Measurements from ENCODE around the gene CALHM5. TPM values are rescaled to one million over a fixed set of nuclear protein-coding genes. Genes with fewer than 3 reads are reported as not detected.
A peak's percentile ranks its signal among the peaks of the same experiment; 100 is the strongest.

The CALHM5 gene
- total and polyA plus RNA-seq, 9 of the 15 experiments (the other 6 are each of a cell fraction or from before 2014, with no cell fraction given), result under 0.01 to 0.05 (median 0.02) TPM; not detected in 2

DNA sequence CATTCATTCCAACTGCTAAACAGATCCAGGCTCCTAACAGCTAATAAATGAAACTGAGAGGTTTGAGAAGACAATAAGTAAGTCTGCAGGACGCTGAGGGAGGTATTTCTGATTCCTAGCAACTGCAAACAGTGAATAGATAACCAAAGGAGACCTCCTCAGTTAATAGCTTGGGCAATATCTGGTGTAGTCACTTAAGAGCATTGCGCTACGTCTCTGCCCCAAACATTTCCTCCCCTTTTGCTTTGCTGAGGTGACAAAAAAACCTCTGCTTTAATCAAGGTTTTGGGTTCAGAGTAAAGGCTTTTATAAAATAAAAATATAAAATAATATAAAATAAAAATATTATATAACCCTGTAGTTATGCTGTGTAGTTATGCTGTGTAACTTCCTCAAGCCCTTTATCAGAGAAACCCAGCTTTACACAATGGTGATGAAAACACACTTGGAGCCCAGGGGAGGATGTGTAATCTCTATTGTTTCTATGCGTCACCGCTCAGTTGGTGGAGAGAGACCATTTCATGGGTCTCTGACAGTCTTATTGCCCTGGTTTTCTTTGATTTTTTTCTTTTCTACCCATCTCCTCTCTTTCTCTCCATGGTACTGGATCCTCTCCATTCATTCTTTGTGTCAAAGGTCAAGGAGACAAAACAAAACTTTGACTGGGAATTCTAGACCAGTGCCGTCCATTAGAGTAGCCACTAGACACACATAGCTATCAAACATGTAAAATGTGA lies 18.9 kb upstream of the CALHM5 start (continued):
- no peak for TF ChIP-seq HINFP (tag; conservative IDR thresholded peaks at IDR 0.05; ENCODE audit: low read depth)
- TF ChIP-seq NR1H2 (CRISPR knock-in tag; IDR thresholded peaks at IDR 0.05), result no peak
- TF ChIP-seq HNRNPH1 (optimal IDR thresholded peaks at IDR 0.05; ENCODE audit: low read depth, low read length), result no peak
- no peak for TF ChIP-seq ATF2 (CRISPR knock-in tag; IDR thresholded peaks at IDR 0.05)
- no peak for TF ChIP-seq DNMT1 (IDR thresholded peaks at IDR 0.05)
- TF ChIP-seq ZZZ3 (IDR thresholded peaks at IDR 0.05), result no peak
- 0 out of 2 replicates have a peak, but pooled peaks have one; percentile 15 for TF ChIP-seq NCOA1 (IDR thresholded peaks at IDR 0.05; ENCODE audit: low read depth)
- no peak for TF ChIP-seq XRCC5 (IDR thresholded peaks at IDR 0.05; ENCODE audit: low read depth, low read length)
- TF ChIP-seq MECOM (CRISPR knock-in tag; IDR thresholded peaks at IDR 0.05), result 0 out of 2 replicates have a peak, but pooled peaks have one; percentile 28
- no peak for TF ChIP-seq BRF1 (IDR thresholded peaks at IDR 0.05; ENCODE audit: borderline replicate concordance, extremely low read depth, insufficient read length)
- TF ChIP-seq, protein P1, sequence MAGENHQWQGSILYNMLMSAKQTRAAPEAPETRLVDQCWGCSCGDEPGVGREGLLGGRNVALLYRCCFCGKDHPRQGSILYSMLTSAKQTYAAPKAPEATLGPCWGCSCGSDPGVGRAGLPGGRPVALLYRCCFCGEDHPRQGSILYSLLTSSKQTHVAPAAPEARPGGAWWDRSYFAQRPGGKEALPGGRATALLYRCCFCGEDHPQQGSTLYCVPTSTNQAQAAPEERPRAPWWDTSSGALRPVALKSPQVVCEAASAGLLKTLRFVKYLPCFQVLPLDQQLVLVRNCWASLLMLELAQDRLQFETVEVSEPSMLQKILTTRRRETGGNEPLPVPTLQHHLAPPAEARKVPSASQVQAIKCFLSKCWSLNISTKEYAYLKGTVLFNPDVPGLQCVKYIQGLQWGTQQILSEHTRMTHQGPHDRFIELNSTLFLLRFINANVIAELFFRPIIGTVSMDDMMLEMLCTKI (IDR thresholded peaks at IDR 0.05; ENCODE audit: partially characterized antibody), result no peak
- peak; percentile 94 for TF ChIP-seq SMARCE1 (IDR thresholded peaks at IDR 0.05)
- TF ChIP-seq ATF1 (CRISPR knock-in tag; IDR thresholded peaks at IDR 0.05), result no peak
- TF ChIP-seq ATF1 (tag; IDR thresholded peaks at IDR 0.05), result peak; percentile 66
- no peak for TF ChIP-seq MIER1 (IDR thresholded peaks at IDR 0.05; ENCODE audit: low read depth)
- TF ChIP-seq, protein P2, sequence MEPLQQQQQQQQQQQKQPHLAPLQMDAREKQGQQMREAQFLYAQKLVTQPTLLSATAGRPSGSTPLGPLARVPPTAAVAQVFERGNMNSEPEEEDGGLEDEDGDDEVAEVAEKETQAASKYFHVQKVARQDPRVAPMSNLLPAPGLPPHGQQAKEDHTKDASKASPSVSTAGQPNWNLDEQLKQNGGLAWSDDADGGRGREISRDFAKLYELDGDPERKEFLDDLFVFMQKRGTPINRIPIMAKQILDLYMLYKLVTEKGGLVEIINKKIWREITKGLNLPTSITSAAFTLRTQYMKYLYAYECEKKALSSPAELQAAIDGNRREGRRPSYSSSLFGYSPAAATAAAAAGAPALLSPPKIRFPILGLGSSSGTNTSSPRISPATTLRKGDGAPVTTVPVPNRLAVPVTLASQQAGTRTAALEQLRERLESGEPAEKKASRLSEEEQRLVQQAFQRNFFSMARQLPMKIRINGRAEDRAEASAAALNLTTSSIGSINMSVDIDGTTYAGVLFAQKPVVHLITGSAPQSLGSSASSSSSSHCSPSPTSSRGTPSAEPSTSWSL (CRISPR knock-in tag; IDR thresholded peaks at IDR 0.05; ENCODE audit: borderline replicate concordance), result no peak
- no peak for TF ChIP-seq ZBED1 (IDR thresholded peaks at IDR 0.05)
- no peak for TF ChIP-seq PBX2 (CRISPR knock-in tag; IDR thresholded peaks at IDR 0.05; ENCODE audit: low read depth)
- TF ChIP-seq PBX2 (tag; conservative IDR thresholded peaks at IDR 0.05; ENCODE audit: low read depth), result peak; percentile 59
- TF ChIP-seq ZNF140 (CRISPR knock-in tag; IDR thresholded peaks at IDR 0.05), result no peak
